Measurements from ENCODE around the gene TNC. TPM values are rescaled to one million over a fixed set of nuclear protein-coding genes. Genes with fewer than 3 reads are reported as not detected.

The TNC gene
- total and polyA plus RNA-seq, 3 donors from 2014 or later, result 3.3 to 44.0 (median 3.5) TPM

GRCh38 chr9:115122937-115123336, 5.0 kb upstream of the TNC start:
- DNase-seq, result no peak
- 74 to 75% methylated on average over 5 of the region's 5 CpGs for WGBS, 2 donors
- Histone ChIP-seq H3K27ac (no peak overlapping the region), H3K9me3 (no peaks in the 10 kb centered on the region), H3K27me3 (no peaks in the 10 kb centered on the region), H3K36me3 (ENCODE audit: low read depth, missing control alignments) (no peaks in the 10 kb centered on the region), H3K4me1 (peaks cover 9% of the 10 kb centered on the region), H3K4me3 (no peak overlapping the region)
- intact Hi-C loops (cut with DNase I; ENCODE audit: low total_unique reads), result no loop called here
- TF ChIP-seq POLR2A (IDR thresholded peaks at IDR 0.05), result no peak
- TF ChIP-seq, protein P1, sequence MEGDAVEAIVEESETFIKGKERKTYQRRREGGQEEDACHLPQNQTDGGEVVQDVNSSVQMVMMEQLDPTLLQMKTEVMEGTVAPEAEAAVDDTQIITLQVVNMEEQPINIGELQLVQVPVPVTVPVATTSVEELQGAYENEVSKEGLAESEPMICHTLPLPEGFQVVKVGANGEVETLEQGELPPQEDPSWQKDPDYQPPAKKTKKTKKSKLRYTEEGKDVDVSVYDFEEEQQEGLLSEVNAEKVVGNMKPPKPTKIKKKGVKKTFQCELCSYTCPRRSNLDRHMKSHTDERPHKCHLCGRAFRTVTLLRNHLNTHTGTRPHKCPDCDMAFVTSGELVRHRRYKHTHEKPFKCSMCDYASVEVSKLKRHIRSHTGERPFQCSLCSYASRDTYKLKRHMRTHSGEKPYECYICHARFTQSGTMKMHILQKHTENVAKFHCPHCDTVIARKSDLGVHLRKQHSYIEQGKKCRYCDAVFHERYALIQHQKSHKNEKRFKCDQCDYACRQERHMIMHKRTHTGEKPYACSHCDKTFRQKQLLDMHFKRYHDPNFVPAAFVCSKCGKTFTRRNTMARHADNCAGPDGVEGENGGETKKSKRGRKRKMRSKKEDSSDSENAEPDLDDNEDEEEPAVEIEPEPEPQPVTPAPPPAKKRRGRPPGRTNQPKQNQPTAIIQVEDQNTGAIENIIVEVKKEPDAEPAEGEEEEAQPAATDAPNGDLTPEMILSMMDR (IDR thresholded peaks at IDR 0.05), result no peak

- Histone ChIP-seq H3K36me3 (ENCODE audit: low read depth, missing control alignments) (no peaks in the 10 kb centered on the region), H3K27ac (no peak overlapping the region), H3K27me3 (no peaks in the 10 kb centered on the region), H3K4me3 (no peak overlapping the region), H3K9me3 (no peaks in the 10 kb centered on the region), H3K4me1 (peaks cover 10% of the 10 kb centered on the region)
- intact Hi-C loops (cut with DNase I; ENCODE audit: low total_unique reads), result no loop called here
- DNase-seq, result no peak
- TF ChIP-seq POLR2A (IDR thresholded peaks at IDR 0.05), result no peak
- TF ChIP-seq, protein P1 (IDR thresholded peaks at IDR 0.05), result no peak
These were observed 3.2 kb upstream of the TNC start for GRCh38 chr9:115121181-115121580.

DNA sequence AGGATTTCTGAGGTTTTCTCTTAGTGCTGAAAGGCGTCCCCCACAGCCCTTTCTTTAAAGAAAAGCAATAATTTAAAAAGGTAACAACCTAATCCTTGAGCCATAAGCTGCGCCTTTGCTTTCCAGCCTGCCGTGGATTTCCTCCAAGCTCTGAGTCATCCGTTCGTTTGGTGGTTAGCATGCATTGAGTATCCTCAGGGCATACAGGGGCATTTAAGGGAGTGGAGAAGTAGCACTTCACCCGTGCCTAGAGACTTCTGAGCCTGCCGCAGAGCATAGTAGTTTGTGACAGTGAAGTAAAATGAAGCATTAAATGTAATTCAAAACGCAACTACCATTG, 892 bp upstream of the TNC start:
- intact Hi-C loops (cut with DNase I; ENCODE audit: low total_unique reads), result no loop called here
- DNase-seq, result no peak
- Histone ChIP-seq H3K27me3 (no peaks in the 10 kb centered on the region), H3K27ac (no peak overlapping the region), H3K4me3 (peak overlapping the region in 1 of 2 donors; percentile 43), H3K9me3 (no peaks in the 10 kb centered on the region), H3K36me3 (ENCODE audit: low read depth, missing control alignments) (no peaks in the 10 kb centered on the region), H3K4me1 (peaks cover 10% of the 10 kb centered on the region)
- no peak for TF ChIP-seq POLR2A (IDR thresholded peaks at IDR 0.05)
- TF ChIP-seq, protein P1 (IDR thresholded peaks at IDR 0.05), result no peak
- WGBS, 2 donors, result 6 to 7% methylated on average over 8 of the region's 8 CpGs

GRCh38 chr9:115116421-115117284, 1.3 kb downstream of the TNC start:
- intact Hi-C loops (cut with DNase I; ENCODE audit: low total_unique reads), result no loop called here
- DNase-seq, result no peak
- WGBS, 2 donors, result 80% methylated on average over 8 of the region's 8 CpGs
- Histone ChIP-seq H3K36me3 (ENCODE audit: low read depth, missing control alignments) (no peaks in the 10 kb centered on the region), H3K27me3 (no peaks in the 10 kb centered on the region), H3K4me1 (peaks cover 10% of the 10 kb centered on the region), H3K27ac (no peak overlapping the region), H3K9me3 (no peaks in the 10 kb centered on the region), H3K4me3 (no peak overlapping the region)
- TF ChIP-seq, protein P1 (IDR thresholded peaks at IDR 0.05), result no peak
- no peak for TF ChIP-seq POLR2A (IDR thresholded peaks at IDR 0.05)

DNA sequence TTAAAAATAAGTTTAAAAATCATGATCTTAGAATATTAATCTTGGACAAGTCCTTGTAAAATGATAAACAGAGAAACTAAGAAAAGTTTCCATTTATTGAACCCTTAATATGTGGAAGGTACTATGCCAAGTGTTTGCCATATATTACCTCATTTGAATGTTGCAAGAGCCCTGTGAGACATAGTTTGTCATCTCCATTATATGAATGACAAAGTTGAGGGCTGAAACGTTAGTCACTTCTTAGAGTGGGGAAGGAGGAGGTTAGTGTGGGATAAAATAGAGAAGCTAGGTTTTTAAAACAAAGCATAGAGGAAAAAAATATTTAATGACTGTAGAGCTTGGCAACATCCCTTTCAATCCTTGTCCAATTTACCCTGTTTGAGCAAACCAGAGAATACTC, 2.0 kb downstream of the TNC start:
- Histone ChIP-seq H3K27me3 (no peaks in the 10 kb centered on the region), H3K36me3 (ENCODE audit: low read depth, missing control alignments) (no peaks in the 10 kb centered on the region), H3K4me3 (no peak overlapping the region), H3K27ac (no peak overlapping the region), H3K4me1 (peaks cover 10% of the 10 kb centered on the region), H3K9me3 (no peaks in the 10 kb centered on the region)
- TF ChIP-seq, protein P1 (IDR thresholded peaks at IDR 0.05), result no peak
- TF ChIP-seq POLR2A (IDR thresholded peaks at IDR 0.05), result no peak
- 64 to 67% methylated on average over 1 of the region's 1 CpG for WGBS, 2 donors
- no peak for DNase-seq
- intact Hi-C loops (cut with DNase I; ENCODE audit: low total_unique reads), result no loop called here
